Gastroesophageal sphincter (tissue), 3 donors: Measurements from ENCODE around the gene SETD1B.

Experiments used
- EP300 ChIP-seq: sonication (generic); formaldehyde crosslinking; IDR thresholded peaks from one replicate; pipeline ENCODE4 v1.6.1; 2017; ENCODE audit warnings: antibody characterized with exemption, mild to moderate bottlenecking
- TF ChIP-seq, protein P1 (sequence below), 4 experiments: fragments of 200-600 bp in 2 of 4; fragments of 450-650 bp in 2 of 4; sonication (generic) in 1 of 4; IDR thresholded peaks; one replicate each; pipeline ENCODE4 v1.5.1; 2017 to 2019; ENCODE audit warnings: antibody characterized with exemption in 4 of 4, mild to moderate bottlenecking in 2 of 4, moderate library complexity in 2 of 4

DNA sequence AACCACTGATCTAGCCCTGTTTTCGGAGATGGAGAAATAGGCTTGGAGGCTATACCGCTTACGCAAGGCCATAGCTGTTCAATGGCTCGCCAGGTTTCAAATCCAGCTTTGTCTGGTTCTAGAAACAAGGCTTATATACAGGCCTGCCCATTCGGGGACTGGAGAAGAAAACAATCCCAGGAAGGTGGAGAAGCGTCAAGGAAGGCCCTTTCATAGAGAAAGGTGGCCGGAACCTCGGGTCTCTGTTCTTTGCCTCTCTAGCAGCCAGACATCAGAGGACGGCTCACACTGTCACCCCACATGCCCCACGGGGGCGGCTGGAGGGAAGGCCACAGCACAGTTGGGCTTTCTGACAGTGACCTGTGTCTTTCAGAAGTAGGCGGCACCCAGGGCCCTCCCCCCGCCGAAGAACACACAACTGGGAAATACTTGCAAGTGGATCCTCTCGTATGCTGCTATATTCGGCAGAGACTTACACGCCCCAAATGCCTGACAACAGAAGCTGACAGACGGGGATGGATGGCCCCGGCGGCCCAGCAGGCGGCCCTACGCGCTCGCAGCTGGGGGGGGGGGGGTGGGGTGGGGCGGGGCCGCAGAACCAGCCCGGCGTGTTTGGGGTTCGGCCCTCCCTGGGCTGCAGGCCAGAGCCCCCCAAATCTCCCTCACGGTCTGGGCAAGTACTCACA is 4.5 kb upstream of the SETD1B start:
- no peak for TF ChIP-seq EP300
- TF ChIP-seq, protein P1, sequence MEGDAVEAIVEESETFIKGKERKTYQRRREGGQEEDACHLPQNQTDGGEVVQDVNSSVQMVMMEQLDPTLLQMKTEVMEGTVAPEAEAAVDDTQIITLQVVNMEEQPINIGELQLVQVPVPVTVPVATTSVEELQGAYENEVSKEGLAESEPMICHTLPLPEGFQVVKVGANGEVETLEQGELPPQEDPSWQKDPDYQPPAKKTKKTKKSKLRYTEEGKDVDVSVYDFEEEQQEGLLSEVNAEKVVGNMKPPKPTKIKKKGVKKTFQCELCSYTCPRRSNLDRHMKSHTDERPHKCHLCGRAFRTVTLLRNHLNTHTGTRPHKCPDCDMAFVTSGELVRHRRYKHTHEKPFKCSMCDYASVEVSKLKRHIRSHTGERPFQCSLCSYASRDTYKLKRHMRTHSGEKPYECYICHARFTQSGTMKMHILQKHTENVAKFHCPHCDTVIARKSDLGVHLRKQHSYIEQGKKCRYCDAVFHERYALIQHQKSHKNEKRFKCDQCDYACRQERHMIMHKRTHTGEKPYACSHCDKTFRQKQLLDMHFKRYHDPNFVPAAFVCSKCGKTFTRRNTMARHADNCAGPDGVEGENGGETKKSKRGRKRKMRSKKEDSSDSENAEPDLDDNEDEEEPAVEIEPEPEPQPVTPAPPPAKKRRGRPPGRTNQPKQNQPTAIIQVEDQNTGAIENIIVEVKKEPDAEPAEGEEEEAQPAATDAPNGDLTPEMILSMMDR (IDR thresholded peaks at IDR 0.05), result no peak
